ENCODE results near the gene PRELID1.
A peak's percentile ranks its signal among the peaks of the same experiment; 100 is the strongest.
"Not testable (repeated sequence)": the region's sequence is repeated elsewhere in the genome, so short reads cannot be mapped to it uniquely, and the experiment has no call there.

PRELID1 gene

GRCh38 chr5:177300236-177300880 is 3.2 kb upstream of the PRELID1 start:
- no peak for DNase-seq (ENCODE audit: low read depth)

GRCh38 chr5:177300951-177301350 is 2.6 kb upstream of the PRELID1 start:
- DNase-seq (ENCODE audit: low read depth), result no peak

- no peak for DNase-seq (ENCODE audit: low read depth)
Measured at GRCh38 chr5:177301503-177302165, 2.0 kb upstream of the PRELID1 start.

DNA sequence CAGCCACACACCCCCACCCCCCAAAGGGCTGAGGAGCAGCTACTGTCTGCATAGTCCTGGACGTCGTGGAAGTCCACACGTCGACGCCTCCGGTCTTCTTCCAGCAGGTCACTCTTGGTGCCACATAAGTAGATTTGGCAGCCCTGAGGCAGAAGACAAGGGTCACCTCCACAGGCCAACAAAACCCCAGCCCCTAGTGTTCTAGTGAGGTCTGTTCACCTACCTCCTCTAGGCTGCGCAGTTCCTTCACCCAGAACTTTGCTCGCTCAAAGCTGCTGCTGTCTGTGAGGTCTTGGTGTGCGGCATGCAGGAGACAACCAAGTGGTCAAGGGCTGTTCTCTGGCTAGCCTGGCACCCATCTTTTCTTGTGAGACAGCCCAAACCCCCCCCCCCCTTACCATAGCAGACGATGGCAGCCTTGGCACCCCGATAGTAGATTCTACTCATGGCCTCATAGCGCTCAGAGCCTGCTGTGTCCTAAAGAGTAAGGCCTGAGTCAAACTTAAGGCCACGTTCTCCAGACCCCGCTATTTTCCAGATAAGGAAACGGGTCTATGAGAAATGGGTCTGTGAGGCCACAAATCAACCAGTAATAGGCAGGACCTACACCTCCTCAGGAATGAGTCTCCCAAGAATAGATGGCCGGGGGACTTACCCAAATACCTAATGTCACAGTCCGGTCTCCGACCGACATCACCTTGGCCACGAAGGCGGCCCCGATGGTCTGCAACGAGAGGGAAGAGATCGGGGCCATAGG is 1.1 kb upstream of the PRELID1 start:
- no peak for DNase-seq (ENCODE audit: low read depth)

DNA sequence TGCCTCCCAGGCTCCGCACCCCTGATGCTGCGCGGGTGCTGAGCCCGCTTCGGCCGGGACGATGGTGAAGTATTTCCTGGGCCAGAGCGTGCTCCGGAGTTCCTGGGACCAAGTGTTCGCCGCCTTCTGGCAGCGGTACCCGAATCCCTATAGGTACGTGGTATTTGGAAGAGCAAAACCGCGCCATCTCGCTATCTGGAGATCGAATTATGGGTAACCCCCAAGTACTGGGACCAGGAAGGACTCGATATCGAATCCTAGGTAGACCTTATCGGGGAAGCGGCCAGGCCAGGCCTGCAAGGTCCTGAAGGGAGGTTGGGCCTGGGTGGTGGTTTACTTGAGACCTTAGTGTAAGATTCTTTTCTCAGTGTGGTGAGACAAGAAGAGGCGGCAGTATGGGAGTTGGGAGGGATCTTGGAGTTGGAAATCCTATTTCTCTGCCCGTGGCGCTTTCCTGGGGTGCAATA is 359 bp downstream of the PRELID1 start:
- DNase-seq (ENCODE audit: low read depth), result no peak

- DNase-seq (ENCODE audit: low read depth), result no peak
Measured at GRCh38 chr5:177304392-177305119, 957 bp downstream of the PRELID1 start.

- DNase-seq (ENCODE audit: low read depth), result not testable (repeated sequence)
Measured at GRCh38 chr5:177306103-177306640, 2.6 kb downstream of the PRELID1 start.

DNA sequence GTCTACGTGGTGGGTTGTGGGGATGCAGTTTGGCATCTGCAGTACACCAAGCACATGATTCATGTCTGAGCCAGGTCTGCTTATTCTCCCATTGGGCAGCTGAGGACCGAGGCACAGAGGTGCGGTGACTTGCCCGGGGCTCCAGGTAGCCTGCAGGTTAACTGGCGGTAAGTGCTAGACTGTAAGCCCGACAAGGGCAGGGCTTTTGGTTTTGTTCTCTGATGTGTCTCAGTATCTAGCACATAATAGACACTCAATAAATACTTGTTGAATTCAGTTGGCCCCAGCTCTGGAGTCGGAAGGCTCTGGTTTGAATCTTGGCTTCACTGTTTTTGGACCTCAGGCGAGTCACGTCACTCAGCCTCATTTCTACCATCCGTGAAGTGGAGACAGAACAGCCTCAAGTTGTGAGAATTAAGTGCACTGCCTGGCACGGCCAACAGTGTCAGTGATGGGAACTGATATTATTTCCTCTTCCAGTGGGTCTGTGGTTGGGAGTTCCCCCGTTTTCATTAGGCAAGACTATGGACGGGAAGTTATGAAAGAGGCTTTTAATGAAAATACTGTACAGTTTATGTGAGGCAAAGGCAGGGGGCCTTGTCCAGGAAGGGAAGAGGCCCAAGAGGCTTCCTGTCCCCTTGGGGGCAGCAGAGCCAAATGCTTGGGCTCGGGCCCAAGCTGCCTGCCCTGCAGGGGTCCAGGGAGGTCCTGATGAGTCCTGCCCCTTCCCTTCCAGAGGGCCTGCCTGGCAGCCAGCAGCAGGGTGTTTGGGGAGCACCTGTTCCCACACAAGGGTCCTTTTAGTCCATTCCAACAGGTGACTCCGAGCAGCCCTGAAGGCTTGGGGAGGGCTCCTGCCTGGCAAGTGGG is 3.3 kb downstream of the PRELID1 start:
- no peak for DNase-seq (ENCODE audit: low read depth)

GRCh38 chr5:177307544-177308363 is 4.2 kb downstream of the PRELID1 start:
- no peak for DNase-seq (ENCODE audit: low read depth)

DNA sequence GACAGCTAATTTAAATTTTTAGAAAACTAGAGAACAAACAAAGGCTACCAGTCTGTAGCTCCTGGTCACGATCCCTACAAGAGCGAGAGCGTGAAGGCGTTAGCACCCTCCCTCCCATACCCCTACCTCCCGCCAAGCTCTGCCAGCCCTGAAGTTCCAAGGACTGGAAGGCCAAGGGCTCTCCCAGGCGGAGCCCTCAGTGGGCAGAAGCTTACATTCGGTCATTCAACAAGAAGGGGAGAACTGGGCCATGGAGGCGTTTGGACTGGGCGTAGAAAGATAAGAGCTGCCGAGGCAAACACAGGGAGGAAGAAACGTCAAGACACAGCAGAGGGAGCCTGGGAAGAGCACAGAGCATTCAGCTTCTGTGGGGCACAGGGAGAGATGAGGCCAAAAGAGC is 5.1 kb downstream of the PRELID1 start:
- no peak for DNase-seq (ENCODE audit: low read depth)

GRCh38 chr5:177309351-177310191 is 6.0 kb downstream of the PRELID1 start:
- no peak for DNase-seq (ENCODE audit: low read depth)

- no peak for DNase-seq (ENCODE audit: low read depth)
Measured at GRCh38 chr5:177310332-177310731, 6.7 kb downstream of the PRELID1 start.

DNA sequence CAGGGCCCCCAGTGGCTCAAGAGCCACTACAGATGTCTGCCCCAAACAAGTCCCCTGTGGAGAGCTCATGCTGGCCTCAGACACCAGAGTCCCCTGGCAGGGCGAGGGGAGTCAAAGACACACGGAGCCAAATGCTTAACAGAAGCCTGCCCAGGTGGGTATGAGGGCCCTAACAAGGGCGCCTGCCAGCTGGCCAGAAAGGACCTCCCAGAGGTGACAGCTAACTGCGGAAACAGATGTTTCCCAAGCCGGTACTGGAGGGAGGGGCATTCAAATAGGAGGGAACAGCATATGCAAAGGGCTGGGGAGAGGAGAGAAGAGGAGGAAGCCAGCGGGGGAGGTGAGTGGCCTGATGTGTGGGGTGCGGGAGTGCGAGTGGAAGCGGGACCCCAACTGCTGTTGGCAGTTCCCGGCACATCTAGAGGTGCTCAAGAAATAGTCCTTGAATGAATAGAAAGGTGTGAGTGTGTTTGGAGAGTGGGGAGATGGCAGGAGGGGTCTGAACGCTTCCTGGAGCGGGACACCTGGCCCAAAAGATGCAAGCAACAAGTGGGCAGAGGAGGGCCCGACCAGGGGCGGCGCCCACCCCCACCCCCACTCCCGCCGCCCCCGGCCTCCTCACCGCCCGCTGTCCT is 7.3 kb downstream of the PRELID1 start:
- no peak for DNase-seq (ENCODE audit: low read depth)

DNA sequence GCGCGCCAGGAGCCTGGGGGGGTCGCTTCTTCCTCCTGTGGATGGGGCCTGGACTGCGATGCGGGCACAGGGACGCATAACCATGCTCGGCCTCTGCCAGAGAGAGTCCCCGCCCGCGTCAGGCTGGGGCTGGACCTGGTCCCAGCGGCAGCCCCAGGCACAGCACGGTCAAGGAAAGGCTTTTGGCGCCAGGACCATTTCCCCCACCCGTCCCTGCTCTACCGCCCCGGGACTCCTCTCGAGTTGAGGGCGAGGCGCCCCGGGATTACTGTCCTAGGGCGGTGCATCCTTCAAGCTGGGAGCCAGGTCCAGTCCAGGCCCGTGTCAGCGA is 7.8 kb downstream of the PRELID1 start:
- no peak for DNase-seq (ENCODE audit: low read depth)

DNA sequence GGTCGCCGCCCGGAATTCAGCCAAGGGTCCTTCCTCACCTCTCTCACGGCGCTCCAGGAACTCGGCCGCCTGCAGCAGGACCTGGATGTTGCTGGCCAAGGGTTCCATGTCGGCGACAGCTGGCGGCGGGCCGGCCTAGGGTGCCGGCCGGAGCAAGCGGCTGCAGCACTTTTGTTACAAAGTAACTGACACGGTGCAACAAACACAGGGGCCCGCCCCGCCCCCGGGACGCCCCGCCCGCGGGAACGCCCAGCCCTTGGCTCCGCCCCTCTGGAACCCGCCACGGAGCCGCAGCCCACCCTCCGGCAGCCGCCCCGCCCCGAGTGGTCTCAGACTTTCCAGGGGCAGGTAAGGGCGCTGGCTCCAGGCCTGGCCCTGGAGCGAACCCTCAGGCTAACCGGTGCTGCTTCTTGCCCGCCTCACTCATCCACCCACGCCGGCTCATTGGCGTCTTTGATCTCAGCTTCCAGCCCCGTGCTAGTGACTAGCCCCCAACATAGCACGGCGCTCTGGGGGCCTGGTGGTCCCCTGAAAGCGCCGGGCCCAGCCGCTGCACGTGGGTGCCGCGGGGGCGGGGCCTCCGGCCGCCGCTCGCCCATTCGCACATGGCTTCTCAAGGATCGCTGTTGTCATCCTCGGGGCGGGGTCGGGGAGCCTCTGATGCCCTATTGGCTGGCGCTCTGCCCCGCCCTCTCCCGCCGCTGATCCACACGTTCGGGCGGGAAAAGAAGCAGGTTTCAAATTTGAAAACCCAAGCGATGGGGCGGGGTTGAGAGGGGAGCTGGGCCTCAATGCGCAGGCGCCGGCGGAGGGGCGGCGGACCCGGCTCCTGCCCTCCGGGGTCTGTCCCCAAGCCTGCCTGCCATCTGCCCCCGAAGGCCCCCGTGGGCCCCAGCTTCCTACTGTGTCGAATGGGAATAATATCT is 8.4 kb downstream of the PRELID1 start, which contains the start of gene MXD3:
Gene MXD3, minus strand, starts transcription at position 176 of the 926 bp plus-strand sequence. Its CDS starts 68 bp downstream, at position 108.
- DNase-seq (ENCODE audit: low read depth), result peak; percentile 83

DNA sequence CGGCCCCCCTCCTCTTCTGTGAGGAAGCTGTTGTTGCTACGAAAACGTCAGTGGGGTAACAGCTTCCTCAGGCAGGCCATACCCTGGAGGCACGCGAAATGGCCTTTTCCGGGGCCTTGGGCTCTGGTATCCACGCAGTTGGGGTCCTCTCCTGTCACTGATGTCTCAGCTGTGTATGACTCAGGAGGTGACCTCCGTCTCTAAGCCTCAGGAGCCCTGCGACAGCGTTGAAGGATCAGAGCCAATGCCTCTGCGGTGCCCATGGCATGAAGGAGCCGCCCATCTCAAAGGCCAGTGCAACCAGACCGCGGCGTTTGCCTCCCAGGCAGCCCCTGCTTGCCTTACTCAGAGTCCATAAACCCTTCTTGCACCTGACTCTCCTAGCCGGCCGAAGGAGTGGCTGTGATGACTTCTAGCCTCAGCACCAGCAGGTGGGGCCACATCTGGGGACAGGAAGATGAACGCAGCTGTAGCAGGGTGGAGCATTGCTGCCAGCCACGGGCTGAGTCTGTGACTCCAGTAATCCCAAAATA is 9.1 kb downstream of the PRELID1 start:
- DNase-seq (ENCODE audit: low read depth), result no peak

- no peak for DNase-seq (ENCODE audit: low read depth)
Measured at GRCh38 chr5:177313561-177314259, 10.1 kb downstream of the PRELID1 start.
